ENCODE data around the gene UPP2. TPM values are rescaled to one million over a fixed set of nuclear protein-coding genes. Genes with fewer than 3 reads are reported as not detected.

Gene UPP2
- total and polyA plus RNA-seq, 9 of the 15 experiments (the other 6 are each of a cell fraction or from before 2014, with no cell fraction given) = not detected

DNA sequence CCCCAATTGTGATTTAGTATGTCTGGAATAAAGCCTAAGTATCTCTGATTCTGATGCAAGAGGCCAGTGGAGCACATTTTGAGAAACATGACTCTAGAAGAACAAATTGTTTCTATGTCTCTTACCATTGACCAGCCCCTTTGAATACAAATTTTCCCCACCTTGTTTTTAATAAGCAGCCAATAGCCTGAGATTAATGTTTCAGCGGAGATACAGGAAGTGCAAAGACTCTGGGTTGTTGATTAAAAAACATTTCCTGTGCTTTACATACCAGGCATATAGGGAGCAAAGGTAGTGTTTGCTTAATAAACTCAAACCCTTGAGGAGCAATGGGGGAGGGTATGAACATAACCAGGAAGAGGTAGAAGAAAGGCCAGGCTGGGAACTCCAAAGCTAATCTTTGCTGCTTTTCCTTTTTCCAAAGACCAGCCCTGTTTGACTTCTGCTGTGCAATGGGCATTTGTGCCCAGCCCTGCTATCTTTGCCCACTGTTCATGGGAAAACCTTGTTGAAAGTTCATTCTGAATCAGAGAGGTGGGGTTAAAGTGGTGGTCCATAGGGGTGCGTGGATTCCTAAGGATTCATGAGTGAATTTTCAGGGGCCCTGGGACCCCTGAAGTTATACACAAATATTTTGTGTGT is 29.3 kb downstream of the UPP2 start:
- H3K4me3 ChIP-seq = no peak overlapping the region
- BruUV-seq (replicated peaks) = no TSS peak
- H2AFZ ChIP-seq (ENCODE audit: low read depth, low read length) = no peak overlapping the region
- no peak overlapping the region for H3K4me2 ChIP-seq (ENCODE audit: insufficient read depth, low read length)
- peaks cover 8 to 14% of the 10 kb centered on the region in 2 experiments; a peak in 3 of 5 replicates for H3K27me3 ChIP-seq (ENCODE audit: control insufficient read depth in 2 of 2, insufficient read depth in 2 of 2, low read length in 2 of 2)
- no peaks in the 10 kb centered on the region for H3K4me1 ChIP-seq (replicated peaks in 1 of 2; ENCODE audit: control insufficient read depth in 2 of 2, insufficient read depth in 2 of 2, low read length in 2 of 2)
- TF ChIP-seq SRSF3 (IDR thresholded peaks at IDR 0.05; ENCODE audit: insufficient read depth, low read length) (no peak), WHSC1 (IDR thresholded peaks at IDR 0.05; ENCODE audit: low read length) (no peak), ZBTB43 (CRISPR knock-in tag; IDR thresholded peaks at IDR 0.05) (no peak), SP2 (IDR thresholded peaks at IDR 0.05; ENCODE audit: extremely low read depth, low read depth, low read length, poor library complexity, severe bottlenecking) (no peak), U2AF1 (optimal IDR thresholded peaks at IDR 0.05; ENCODE audit: low read depth, low read length) (no peak), NRF1 (conservative IDR thresholded peaks at IDR 0.05 in 1 of 2, IDR thresholded peaks at IDR 0.05 in 1 of 2) (no peak), PCBP2 (IDR thresholded peaks at IDR 0.05; ENCODE audit: low read depth, low read length, poor library complexity, severe bottlenecking) (no peak), PPARD (CRISPR knock-in tag; IDR thresholded peaks at IDR 0.05) (no peak), ZNF583 (CRISPR knock-in tag; IDR thresholded peaks at IDR 0.05) (no peak), CBX8 (IDR thresholded peaks at IDR 0.05; ENCODE audit: borderline replicate concordance, extremely low read depth, low read depth, low read length, poor library complexity, severe bottlenecking) (no peak)
- FAIRE-seq (no peak), ATAC-seq (no peak), DNase-seq (ENCODE audit: extremely low read depth in 1 of 4, low spot score in 3 of 4) (no peak)
- ChIA-PET POLR2A (no interaction called here), CTCF (ENCODE audit: low intra/inter-chr PET ratio) (interaction anchor here (0.6 kb wide), 1 partner anchor 997 kb away, joined by 3 read pairs; no protein-coding TSS in a partner anchor)
- in situ Hi-C loops (cut with MboI) (no loop called here), intact Hi-C loops (cut with micrococcal nuclease) (no loop called here)
- no peaks in the 10 kb centered on the region for H4K20me1 ChIP-seq (replicated peaks; ENCODE audit: control insufficient read depth, insufficient read depth, low read length)
- no peak overlapping the region for H3K27ac ChIP-seq (ENCODE audit: extremely low read depth, low read depth, low read length)
- no peak overlapping the region for H3K9ac ChIP-seq (ENCODE audit: insufficient read depth in 1 of 2, low read depth in 2 of 2, low read length in 2 of 2)
- no peaks in the 10 kb centered on the region for H3K9me1 ChIP-seq (ENCODE audit: control insufficient read depth, insufficient read depth, low read length)
- H3K36me3 ChIP-seq (ENCODE audit: control insufficient read depth, insufficient read depth, low read length) = no peaks in the 10 kb centered on the region
- H3K79me2 ChIP-seq (ENCODE audit: control insufficient read depth, insufficient read depth, low read length) = no peaks in the 10 kb centered on the region
- H3K9me3 ChIP-seq (replicated peaks; ENCODE audit: control insufficient read depth, insufficient read depth, low read depth, low read length) = no peaks in the 10 kb centered on the region
- WGBS (ENCODE audit: insufficient coverage, low coverage, missing lambda C conversion rate) = 9% methylated on average over 2 of the region's 2 CpGs

Measured in K562 (cell line).